ENCODE data around the gene SIPA1.

GRCh38 chr11:65620666-65621065 lies 17.2 kb upstream of the SIPA1 start:
- TF ChIP-seq YY1 (IDR thresholded peaks at IDR 0.05; ENCODE audit: insufficient read depth, insufficient read length) (no peak), ZNF274 (IDR thresholded peaks at IDR 0.05; ENCODE audit: low read depth, low read length) (no peak)
